Thoracic aorta (tissue), 2 donors: ENCODE results near the gene PPP1R9A. TPM values are rescaled to one million over a fixed set of nuclear protein-coding genes. Genes with fewer than 3 reads are reported as not detected.

Source experiments
- ATAC-seq: fragments of 150-250 bp; one replicate; pipeline ENCODE4 v1.8.0; 2017; ENCODE audit warnings: low read depth; ENCODE audit not compliant: insufficient number of reproducible peaks, low FRiP score
- DNase-seq: peaks from one replicate; pipeline ENCODE4 v3.0.0-alpha.2; 2020; ENCODE audit warnings: low spot score
- H3K27ac ChIP-seq, 2 donors: fragments of 200-600 bp; sonication (generic); 1 replicate in 1 of 2; 2 replicates in 1 of 2; pipeline ENCODE4 v1.5.1; 2016; ENCODE audit warnings: mild to moderate bottlenecking in 2 of 2, moderate library complexity in 2 of 2
- H3K27me3 ChIP-seq: fragments of 200-600 bp; sonication (generic); replicated peaks from 2 replicates; pipeline ENCODE4 v1.6.0; 2016; ENCODE audit warnings: mild to moderate bottlenecking; ENCODE audit not compliant: insufficient read depth
- H3K36me3 ChIP-seq: fragments of 200-600 bp; sonication (generic); one replicate; pipeline ENCODE4 v1.5.1; 2016
- H3K4me1 ChIP-seq, 2 donors: fragments of 200-600 bp; sonication (generic); 1 replicate in 1 of 2; 2 replicates in 1 of 2; pipeline versions ENCODE4 v1.5.1 to v1.6.0; 2016; ENCODE audit warnings: low read depth in 2 of 2, mild to moderate bottlenecking in 1 of 2; ENCODE audit not compliant: control insufficient read depth in 1 of 2
- H3K4me3 ChIP-seq: fragments of 200-600 bp; sonication (generic); 2 replicates; pipeline ENCODE4 v1.5.1; 2016; ENCODE audit warnings: mild to moderate bottlenecking
- H3K9me3 ChIP-seq: fragments of 200-600 bp; sonication (generic); 2 replicates; pipeline ENCODE4 v1.5.1; 2016
- CTCF ChIP-seq: fragments of 200-600 bp; sonication (generic); IDR thresholded peaks from one replicate; pipeline ENCODE4 v1.5.1; 2019; ENCODE audit warnings: antibody characterized with exemption
- total RNA-seq, 2 donors: library from RNA; depleted of rRNA; stranded (reverse); fragments of >200 nt; gene quantifications; one replicate each; pipeline versions ENCODE4 v1.1.0 to v1.2.3, GENCODE V29; 2016

The PPP1R9A gene
- total RNA-seq, 2 donors from 2014 or later = 5.7 to 11.8 TPM

GRCh38 chr7:94962661-94963060, 55.3 kb downstream of the PPP1R9A start:
- no peak for DNase-seq
- Histone ChIP-seq H3K4me1 (peaks cover 12 to 16% of the 10 kb centered on the region in 2 donors), H3K36me3 (no peaks in the 10 kb centered on the region), H3K4me3 (no peak overlapping the region), H3K27me3 (no peaks in the 10 kb centered on the region), H3K9me3 (no peaks in the 10 kb centered on the region), H3K27ac (no peak overlapping the region)
- TF ChIP-seq CTCF = no peak
- ATAC-seq = no peak

DNA sequence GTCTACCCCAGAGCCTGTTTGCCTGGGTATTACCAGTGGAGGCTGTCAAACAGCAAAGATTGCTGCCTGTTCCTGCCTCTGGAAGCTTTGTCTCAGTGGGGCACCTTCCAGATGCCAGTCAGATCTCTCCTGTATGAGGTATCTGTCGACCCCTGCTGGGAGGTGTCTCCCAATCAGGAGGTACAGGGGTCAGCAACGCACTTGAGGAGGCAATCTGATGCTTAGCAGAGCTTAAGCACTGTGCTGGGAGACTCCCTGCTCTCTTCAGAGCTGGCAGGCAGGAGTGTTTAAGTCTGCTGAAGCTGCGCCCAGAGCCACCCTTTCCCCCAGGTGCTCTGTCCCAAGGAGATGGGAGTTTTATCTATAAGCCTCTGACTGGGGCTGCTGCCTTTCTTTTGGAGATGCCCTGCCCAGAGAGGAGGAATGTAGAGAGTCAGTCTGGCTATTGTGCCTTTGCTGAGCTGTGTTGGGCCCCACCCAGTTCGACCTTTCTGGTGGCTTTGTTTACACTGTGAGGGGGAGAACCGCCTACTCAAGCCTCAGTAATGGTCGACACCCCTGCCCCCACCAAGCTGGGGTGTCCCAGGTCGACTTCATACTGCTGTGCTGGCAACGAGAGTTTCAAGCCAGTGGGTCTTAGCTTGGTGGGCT, 62.2 kb downstream of the PPP1R9A start:
- Histone ChIP-seq H3K4me1 (peaks cover 16 to 26% of the 10 kb centered on the region in 2 donors), H3K27ac (no peak overlapping the region), H3K9me3 (no peaks in the 10 kb centered on the region), H3K4me3 (no peak overlapping the region), H3K36me3 (no peaks in the 10 kb centered on the region), H3K27me3 (no peaks in the 10 kb centered on the region)
- DNase-seq (no peak), ATAC-seq (no peak)
- no peak for TF ChIP-seq CTCF

DNA sequence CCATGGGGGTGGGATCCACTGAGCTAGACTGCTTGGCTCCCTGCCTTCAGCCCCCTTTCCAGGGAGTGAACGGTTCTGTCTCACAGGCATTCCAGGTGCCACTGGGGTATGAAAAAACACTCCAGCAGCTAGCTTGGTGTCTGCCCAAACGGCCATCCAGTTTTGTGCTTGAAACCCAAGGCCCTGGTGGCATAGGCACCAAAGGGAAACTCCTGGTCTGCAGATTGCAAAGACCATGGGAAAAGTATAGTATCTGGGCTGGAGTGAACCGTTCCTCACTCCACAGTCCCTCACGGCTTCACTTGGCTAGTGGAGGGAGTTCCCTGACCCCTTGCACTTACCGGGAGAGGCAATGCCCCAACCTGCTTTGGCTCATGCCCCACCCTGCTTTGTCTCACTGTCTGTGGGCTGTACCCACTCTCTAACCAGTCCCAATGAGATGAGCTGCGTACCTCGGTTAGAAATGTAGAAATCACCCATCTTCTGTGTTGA, 62.7 kb downstream of the PPP1R9A start:
- H3K9me3 ChIP-seq = no peaks in the 10 kb centered on the region
- no peaks in the 10 kb centered on the region for H3K36me3 ChIP-seq
- ATAC-seq = no peak
- TF ChIP-seq CTCF = no peak
- peaks cover 16 to 30% of the 10 kb centered on the region in 2 donors for H3K4me1 ChIP-seq
- DNase-seq = no peak
- H3K27me3 ChIP-seq = no peaks in the 10 kb centered on the region
- no peak overlapping the region for H3K4me3 ChIP-seq
- no peak overlapping the region for H3K27ac ChIP-seq

GRCh38 chr7:94971051-94971867, 63.9 kb downstream of the PPP1R9A start:
- no peak for ATAC-seq
- H3K36me3 ChIP-seq = no peaks in the 10 kb centered on the region
- H3K4me1 ChIP-seq = peaks cover 16 to 37% of the 10 kb centered on the region in 2 donors
- no peak overlapping the region for H3K27ac ChIP-seq
- H3K4me3 ChIP-seq = no peak overlapping the region
- H3K27me3 ChIP-seq = no peaks in the 10 kb centered on the region
- TF ChIP-seq CTCF = no peak
- no peak for DNase-seq
- no peaks in the 10 kb centered on the region for H3K9me3 ChIP-seq

DNA sequence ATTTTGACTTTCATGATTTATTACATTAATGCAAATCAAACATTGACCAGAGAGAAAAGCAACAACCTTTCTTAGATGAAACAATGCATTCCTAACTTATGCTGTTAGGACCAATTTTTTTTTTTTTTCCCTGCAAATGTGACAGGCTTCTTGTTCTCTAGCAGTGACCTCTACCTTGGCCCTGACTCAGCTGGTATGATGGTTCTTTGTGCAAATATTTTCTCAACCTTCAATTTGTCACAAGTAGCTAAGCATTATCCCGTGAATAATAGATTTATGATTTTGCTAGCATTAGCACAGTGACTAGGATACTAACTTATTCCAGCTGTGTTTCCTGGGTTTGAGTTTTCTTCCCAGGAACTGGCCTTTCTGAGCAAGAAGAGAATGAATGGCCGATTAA, 64.9 kb downstream of the PPP1R9A start:
- no peaks in the 10 kb centered on the region for H3K27me3 ChIP-seq
- no peak for TF ChIP-seq CTCF
- DNase-seq (no peak), ATAC-seq (no peak)
- no peaks in the 10 kb centered on the region for H3K9me3 ChIP-seq
- no peak overlapping the region for H3K27ac ChIP-seq
- H3K4me3 ChIP-seq = no peak overlapping the region
- H3K4me1 ChIP-seq = peaks cover 16 to 37% of the 10 kb centered on the region in 2 donors
- H3K36me3 ChIP-seq = no peaks in the 10 kb centered on the region
